Activated CD8-positive, alpha-beta memory T cell treated with anti-CD3 and anti-CD28 coated beads, Interleukin-2, amount 10 ng/mL, durations not matched to agents 7 days and 5 days (primary cell): ENCODE results near the gene POLG. TPM values are rescaled to one million over a fixed set of nuclear protein-coding genes. Genes with fewer than 3 reads are reported as not detected.

Experiments
- ATAC-seq: fragments of 150-1000 bp; cut with Tn5 transposase; one replicate; pipeline ENCODE4 v1.10.0; 2021; ENCODE audit warnings: moderate library complexity
- CTCF ChIA-PET: fragments of 350-600 bp; sonication (Branson Sonifier 250); formaldehyde crosslinking; loops from one replicate; lab custom pipeline; 2021; ENCODE audit warnings: antibody characterized with exemption; lab: Charles Lee
- DNase-seq: peaks from one replicate; pipeline ENCODE4 v3.0.0-alpha.2; 2020
- H3K27ac Mint-ChIP-seq: one replicate; pipeline ENCODE4 v1.8.0; 2021; ENCODE audit warnings: mild to moderate bottlenecking, mixed read lengths
- H3K27me3 Mint-ChIP-seq: one replicate; pipeline ENCODE4 v1.8.0; 2021; ENCODE audit warnings: mixed read lengths
- H3K36me3 Mint-ChIP-seq: one replicate; pipeline ENCODE4 v1.8.0; 2021; ENCODE audit warnings: mild to moderate bottlenecking, mixed read lengths
- H3K4me1 Mint-ChIP-seq: one replicate; pipeline ENCODE4 v1.8.0; 2021; ENCODE audit warnings: mixed read lengths
- H3K4me3 Mint-ChIP-seq: one replicate; pipeline ENCODE4 v1.8.0; 2021; ENCODE audit warnings: mild to moderate bottlenecking, moderate library complexity, mixed read lengths
- H3K9me3 Mint-ChIP-seq: one replicate; pipeline ENCODE4 v1.8.0; 2022; ENCODE audit warnings: low read depth, mixed read lengths
- total RNA-seq, 2 experiments: library from RNA; stranded (reverse); gene quantifications; one replicate each; pipeline ENCODE4 v1.2.3, GENCODE V29; 2021

The POLG gene
- total RNA-seq, 2 experiments from 2014 or later = 117 to 119 TPM

DNA sequence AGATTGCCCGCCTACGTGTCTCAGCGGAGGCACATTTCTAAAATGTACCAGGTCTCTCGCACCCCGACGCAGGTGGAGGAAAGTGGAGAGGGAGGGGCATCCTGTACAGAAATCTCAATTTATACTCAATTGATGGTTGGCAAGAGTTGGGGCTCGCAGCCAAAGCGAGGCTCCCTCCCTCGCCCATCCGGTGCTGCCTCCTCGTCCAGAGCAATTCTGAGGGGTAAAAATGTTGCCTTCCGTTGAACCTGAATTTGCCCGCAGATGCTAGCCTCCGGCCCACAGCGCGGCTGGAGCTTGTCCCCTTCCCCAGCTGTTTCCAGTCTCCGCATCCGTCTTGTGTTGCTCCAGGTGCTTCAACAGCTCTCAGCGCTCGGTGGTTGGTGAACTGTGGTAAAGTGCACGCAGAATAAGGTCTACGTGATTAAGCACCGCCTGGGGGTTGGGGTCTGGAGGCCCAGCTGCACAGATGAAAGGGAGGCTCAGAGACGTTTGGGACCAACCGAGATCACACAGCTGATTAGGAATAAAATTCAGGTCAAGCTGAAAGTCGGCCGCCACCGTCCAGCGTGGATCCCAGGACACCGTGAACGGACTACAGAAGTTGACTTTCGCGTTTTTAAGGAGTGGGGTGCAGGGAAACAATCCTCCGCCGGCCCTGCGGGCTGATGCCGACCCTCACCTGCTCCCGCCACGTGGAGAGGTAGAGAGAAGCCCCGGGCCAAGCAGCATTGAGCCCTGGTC is 846 bp upstream of the POLG start:
- Mint-ChIP-seq H3K36me3 (peaks cover 31% of the 10 kb centered on the region), H3K27me3 (peaks cover 13% of the 10 kb centered on the region), H3K9me3 (no peaks in the 10 kb centered on the region), H3K4me1 (peaks cover 41% of the 10 kb centered on the region), H3K27ac (peak overlapping the region; percentile 87), H3K4me3 (peak overlapping the region; percentile 79)
- no peak for ATAC-seq
- CTCF ChIA-PET = interaction anchor here (0.8 to 12.2 kb wide), 4 partner anchors 19 to 128 kb away, joined by 3 to 120 read pairs (median 7); no protein-coding TSS in a partner anchor
- peak; percentile 69 for DNase-seq

DNA sequence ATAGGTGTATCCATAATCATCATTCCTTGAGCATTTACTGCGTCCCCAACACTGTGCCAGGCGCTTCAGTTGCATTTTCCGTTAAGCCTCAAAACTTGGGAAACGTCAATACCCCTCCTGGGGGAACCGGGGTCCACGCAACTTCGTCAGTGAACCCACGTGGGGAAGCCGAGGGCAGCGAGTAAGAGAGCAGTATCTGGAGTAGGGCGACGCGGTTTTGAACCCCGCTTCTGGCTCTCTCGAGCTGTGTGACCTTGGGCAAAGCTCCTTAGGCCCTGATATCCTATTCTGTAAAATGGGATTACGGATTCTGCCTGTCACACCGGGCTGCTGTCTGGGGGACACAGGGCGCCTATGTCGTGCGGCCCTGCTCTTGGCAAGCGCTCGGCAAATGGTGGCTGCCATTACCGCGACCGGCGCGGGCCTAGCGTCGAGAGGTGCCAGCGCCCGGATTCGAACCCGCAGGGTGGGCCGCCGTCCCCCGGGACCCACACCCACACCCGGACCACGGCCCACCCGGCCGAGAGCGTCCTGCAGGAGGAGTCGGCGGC is 590 bp downstream of the POLG start:
- H3K36me3 Mint-ChIP-seq = peaks cover 45% of the 10 kb centered on the region
- peaks cover 10% of the 10 kb centered on the region for H3K27me3 Mint-ChIP-seq
- CTCF ChIA-PET = interaction anchor here (1.0 to 12.2 kb wide), 5 partner anchors 10 to 127 kb away, joined by 3 to 120 read pairs (median 6); no protein-coding TSS in a partner anchor
- no peaks in the 10 kb centered on the region for H3K9me3 Mint-ChIP-seq
- no peak for DNase-seq
- H3K27ac Mint-ChIP-seq = peak overlapping the region; percentile 80
- peaks cover 56% of the 10 kb centered on the region for H3K4me1 Mint-ChIP-seq
- ATAC-seq = peak; percentile 7
- H3K4me3 Mint-ChIP-seq = peak overlapping the region; percentile 83

DNA sequence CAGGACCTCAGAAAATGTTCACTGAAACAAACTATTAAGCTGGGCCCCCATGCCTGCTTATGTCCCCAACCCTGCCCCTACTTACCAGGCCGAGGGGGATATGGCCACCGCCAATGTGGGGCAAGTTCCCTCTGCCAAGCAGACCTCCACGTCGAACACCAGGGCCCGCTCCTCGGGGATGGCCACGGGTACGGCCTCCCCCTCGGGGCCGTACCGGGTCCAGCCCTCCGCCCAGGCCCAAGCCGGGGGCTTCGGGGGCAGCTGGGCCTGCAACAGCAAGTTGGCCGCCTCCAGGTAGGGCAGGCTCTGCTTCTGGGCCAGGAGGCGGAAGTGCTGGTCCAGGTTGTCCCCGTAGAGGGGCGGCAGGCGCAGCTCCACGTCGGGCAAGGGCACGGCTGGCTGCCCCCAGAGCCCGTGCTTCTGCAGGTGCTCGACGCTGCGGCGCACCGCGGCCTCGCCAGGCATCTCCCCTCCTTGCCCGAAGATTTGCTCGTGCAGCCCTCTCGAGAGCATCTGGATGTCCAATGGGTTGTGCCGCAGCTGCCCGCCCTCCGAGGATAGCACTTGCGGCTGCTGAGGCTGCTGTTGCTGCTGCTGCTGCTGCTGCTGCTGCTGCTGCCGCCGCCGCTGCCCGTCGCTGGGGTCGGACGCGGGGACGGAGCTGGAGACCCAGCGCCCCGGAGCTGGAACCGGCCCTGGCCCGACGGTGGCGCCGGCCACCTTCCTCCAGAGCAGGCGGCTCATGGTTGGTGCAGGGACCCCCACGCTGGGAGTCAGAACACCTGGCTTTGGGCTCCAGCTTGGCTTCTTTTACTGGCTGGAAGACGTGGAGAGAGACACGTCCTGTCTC is 1.4 kb downstream of the POLG start:
- H3K4me3 Mint-ChIP-seq = peak overlapping the region; percentile 83
- no peak for DNase-seq
- peaks cover 61% of the 10 kb centered on the region for H3K4me1 Mint-ChIP-seq
- peaks cover 51% of the 10 kb centered on the region for H3K36me3 Mint-ChIP-seq
- H3K9me3 Mint-ChIP-seq = no peaks in the 10 kb centered on the region
- CTCF ChIA-PET = interaction anchor here (0.9 to 12.2 kb wide), 4 partner anchors 10 to 127 kb away, joined by 3 to 120 read pairs (median 4); no protein-coding TSS in a partner anchor
- ATAC-seq = no peak
- peaks cover 8% of the 10 kb centered on the region for H3K27me3 Mint-ChIP-seq
- peak overlapping the region; percentile 80 for H3K27ac Mint-ChIP-seq

DNA sequence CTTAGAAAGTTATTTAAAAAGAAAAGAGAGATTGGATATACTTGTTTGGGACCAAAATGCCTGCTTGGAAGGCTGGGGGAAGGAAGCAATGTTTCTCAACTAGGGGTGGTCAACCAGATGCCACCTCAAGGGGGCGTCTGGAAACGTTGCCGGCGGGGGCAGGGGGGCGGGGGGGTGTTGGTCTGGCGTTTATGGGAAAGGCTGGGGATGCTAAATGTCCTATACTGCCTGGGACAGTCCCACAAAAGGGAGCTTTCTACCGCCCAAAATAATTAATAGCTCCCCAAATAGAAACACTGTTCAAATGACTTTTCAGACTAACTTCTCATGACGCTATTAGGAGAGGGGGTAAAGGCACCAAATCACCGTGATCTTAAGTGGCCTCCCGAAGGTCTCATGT is 2.2 kb downstream of the POLG start:
- Mint-ChIP-seq H3K9me3 (no peaks in the 10 kb centered on the region), H3K4me3 (peak overlapping the region; percentile 65), H3K4me1 (peaks cover 66% of the 10 kb centered on the region), H3K27me3 (peaks cover 4% of the 10 kb centered on the region), H3K27ac (peak overlapping the region; percentile 88), H3K36me3 (peaks cover 57% of the 10 kb centered on the region)
- ATAC-seq = no peak
- CTCF ChIA-PET = interaction anchor here (0.9 to 12.2 kb wide), 7 partner anchors 9 to 126 kb away, joined by 3 to 120 read pairs (median 4); no protein-coding TSS in a partner anchor
- DNase-seq = no peak

DNA sequence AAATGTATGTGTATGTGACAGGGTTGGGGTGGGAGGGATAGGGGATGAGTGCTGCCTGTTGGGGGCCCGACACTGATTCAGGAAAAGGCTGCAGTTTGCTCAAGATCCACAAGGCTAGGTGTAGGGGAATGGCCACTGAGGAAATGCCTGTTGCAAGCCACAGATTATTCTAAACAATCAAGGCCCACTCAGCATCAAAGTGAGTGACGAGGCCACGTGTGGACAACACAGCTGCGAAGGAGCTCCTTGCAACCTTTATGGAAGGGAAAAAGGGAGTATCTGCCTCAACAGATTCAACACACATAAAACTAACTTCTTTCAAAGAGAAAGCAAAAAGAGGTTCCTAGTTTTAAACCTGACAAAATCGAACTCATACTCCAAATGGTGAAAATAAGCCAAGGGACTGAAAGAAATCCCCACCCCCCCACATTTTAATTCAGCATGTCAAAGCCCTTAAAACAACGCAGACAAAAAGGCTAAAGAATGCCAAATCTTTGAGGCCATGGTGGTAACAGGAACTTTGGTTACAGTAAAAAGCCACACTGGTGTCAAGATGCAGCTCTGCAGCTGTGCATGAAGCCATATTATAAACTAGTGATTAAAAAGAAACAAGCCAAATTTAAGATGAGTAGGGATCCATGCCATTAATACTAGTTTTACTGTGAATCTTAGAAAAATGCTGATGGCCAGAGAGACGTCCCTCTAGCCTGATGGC is 3.6 kb downstream of the POLG start:
- Mint-ChIP-seq H3K4me1 (peaks cover 69% of the 10 kb centered on the region), H3K27ac (peak overlapping the region; percentile 88), H3K27me3 (peaks cover 4% of the 10 kb centered on the region), H3K36me3 (peaks cover 71% of the 10 kb centered on the region), H3K9me3 (no peaks in the 10 kb centered on the region), H3K4me3 (peak overlapping the region; percentile 65)
- DNase-seq (no peak), ATAC-seq (no peak)
- CTCF ChIA-PET = interaction anchor here (0.7 to 12.2 kb wide), 9 partner anchors 14 to 1482 kb away, joined by 3 to 120 read pairs (median 4); no protein-coding TSS in a partner anchor

DNA sequence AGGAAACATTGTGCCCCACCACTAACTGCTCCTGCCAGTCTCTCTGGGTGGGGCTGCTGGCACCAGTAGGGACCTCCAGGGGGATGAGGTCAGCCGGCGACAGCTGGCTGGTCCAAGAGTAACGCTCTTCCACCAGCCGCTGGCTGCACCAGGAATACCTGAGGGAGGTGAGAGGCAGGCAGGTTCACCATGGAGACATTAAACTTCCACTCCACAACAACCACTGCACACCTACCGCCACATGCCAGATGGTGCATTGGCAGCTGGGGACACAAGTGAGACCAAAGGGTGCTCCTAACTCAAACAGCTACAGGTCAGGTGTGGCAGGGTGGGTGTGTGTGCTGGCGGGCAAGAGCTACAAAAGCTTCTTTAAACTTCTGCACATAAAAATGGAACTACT is 4.5 kb downstream of the POLG start:
- Mint-ChIP-seq H3K36me3 (peaks cover 79% of the 10 kb centered on the region), H3K27me3 (peaks cover 4% of the 10 kb centered on the region), H3K27ac (peak overlapping the region; percentile 88), H3K4me1 (peaks cover 62% of the 10 kb centered on the region), H3K9me3 (no peaks in the 10 kb centered on the region), H3K4me3 (peak overlapping the region; percentile 65)
- ATAC-seq (no peak), DNase-seq (peak; percentile 33)
- CTCF ChIA-PET = interaction anchor here (1.0 to 12.2 kb wide), 8 partner anchors 9 to 451 kb away, joined by 3 to 120 read pairs (median 4); no protein-coding TSS in a partner anchor

DNA sequence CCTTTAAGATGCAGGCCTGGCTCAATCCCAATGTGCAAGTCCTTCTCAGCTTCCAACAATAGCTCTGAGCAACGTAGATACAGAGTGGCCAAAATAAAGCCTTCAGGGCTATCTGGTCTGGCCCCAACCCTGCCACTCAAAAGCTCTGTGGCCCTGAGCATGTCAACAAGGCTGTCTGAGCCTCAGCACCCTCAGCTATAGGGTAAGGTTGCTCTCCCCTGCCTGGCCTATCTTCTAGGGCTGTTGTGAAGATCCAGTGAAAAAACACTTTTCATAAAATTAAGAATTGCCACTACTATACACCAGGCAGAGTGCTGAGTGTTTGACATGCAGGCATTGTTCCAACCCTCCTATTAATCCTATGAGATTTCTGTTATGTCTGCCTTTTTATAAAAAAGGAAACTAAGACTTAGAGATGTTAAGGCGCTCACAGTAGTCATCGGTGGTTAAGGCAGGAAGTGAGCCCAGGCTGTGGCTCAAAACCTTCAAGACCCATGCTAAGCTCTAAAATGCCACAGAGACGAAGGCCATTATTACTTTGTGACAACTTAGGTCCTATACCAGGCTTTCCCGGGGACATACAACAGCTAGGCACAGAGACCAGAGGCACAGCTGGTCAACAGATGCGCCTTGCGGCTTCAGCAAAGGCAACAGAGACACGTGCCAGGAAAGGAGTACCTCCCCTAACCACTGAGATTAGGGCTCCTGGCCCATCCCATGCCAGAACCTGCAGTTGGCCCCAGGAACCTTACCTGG is 5.1 kb downstream of the POLG start:
- Mint-ChIP-seq H3K4me3 (peak overlapping the region; percentile 65), H3K4me1 (peaks cover 58% of the 10 kb centered on the region), H3K9me3 (no peaks in the 10 kb centered on the region), H3K36me3 (peaks cover 81% of the 10 kb centered on the region), H3K27ac (peak overlapping the region; percentile 88), H3K27me3 (no peaks in the 10 kb centered on the region)
- peak; percentile 54 for ATAC-seq
- CTCF ChIA-PET = interaction anchor here (0.7 to 12.2 kb wide), 10 partner anchors 10 to 123 kb away, joined by 3 to 120 read pairs (median 4); no protein-coding TSS in a partner anchor
- DNase-seq = peak; percentile 85

DNA sequence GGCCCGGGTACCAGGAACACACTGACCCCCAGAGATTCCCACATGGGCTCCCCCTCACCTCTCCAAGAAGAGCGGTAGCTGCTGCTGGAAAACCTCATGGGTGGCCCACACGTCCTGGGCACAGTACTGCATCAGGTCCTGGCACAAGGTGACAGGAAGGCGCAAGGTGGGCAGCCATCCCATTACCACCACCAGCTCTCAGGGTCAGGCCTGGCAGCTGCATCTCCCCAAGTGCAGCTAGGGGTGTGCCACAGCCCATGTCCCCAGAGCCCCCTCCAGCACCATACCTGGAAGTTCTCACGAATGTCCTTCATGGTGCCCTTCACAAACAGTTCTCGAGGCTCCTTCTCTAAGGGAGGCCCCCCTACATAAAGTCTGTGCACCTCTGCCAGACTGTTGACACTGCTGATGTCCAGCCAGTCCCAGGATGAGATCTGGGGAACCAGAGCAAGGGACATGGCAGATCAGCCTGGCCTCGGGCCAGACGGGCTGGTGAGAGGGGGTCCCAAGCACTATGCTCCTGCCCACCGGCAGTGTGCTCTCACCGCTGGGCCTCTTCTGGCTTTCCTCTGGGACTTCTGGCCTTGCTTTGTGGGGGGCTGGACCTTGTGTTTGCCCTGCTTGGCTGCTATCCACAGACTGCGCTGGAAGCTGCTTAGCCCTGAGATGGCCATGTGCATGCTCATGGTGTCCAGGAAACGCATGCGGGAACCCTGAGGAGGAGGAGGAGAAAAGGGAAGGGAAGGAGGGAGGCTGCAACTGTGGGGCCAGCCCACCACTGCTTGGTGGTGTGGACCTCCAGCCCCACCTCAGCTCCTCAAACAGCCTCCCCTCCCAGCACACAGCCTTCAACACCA is 6.0 kb downstream of the POLG start:
- Mint-ChIP-seq H3K27me3 (no peaks in the 10 kb centered on the region), H3K9me3 (no peaks in the 10 kb centered on the region), H3K36me3 (peaks cover 85% of the 10 kb centered on the region), H3K4me3 (no peak overlapping the region), H3K27ac (peak overlapping the region; percentile 88), H3K4me1 (peaks cover 56% of the 10 kb centered on the region)
- CTCF ChIA-PET = interaction anchor here (0.7 to 12.2 kb wide), 9 partner anchors 9 to 122 kb away, joined by 3 to 120 read pairs (median 6); no protein-coding TSS in a partner anchor
- ATAC-seq = no peak
- DNase-seq = no peak

DNA sequence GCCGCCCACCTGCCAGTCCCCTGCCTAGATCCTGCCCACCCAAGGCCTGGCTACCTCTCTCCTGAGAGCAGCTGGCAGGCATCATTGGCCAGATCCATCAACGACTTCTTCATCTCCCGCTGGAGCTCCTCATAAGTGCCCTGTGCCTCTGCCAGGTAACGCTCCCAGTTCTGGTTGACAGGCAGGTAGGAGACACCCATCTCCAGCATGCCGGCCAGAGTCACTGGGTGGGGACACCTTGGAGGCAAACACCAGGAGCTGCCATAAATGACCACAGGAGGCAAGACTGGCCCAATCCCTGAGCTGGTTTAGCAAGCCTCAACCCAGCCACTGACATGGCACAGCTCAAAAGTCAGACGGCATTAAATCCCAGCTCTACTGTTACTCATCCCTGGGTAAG is 7.5 kb downstream of the POLG start:
- DNase-seq (no peak), ATAC-seq (no peak)
- Mint-ChIP-seq H3K9me3 (no peaks in the 10 kb centered on the region), H3K36me3 (peaks cover 86% of the 10 kb centered on the region), H3K27ac (peak overlapping the region; percentile 39), H3K27me3 (no peaks in the 10 kb centered on the region), H3K4me1 (peaks cover 48% of the 10 kb centered on the region), H3K4me3 (no peak overlapping the region)
- CTCF ChIA-PET = interaction anchor here (1.0 to 1.7 kb wide), 3 partner anchors 14 to 120 kb away, joined by 3 to 6 read pairs (median 3); no protein-coding TSS in a partner anchor

DNA sequence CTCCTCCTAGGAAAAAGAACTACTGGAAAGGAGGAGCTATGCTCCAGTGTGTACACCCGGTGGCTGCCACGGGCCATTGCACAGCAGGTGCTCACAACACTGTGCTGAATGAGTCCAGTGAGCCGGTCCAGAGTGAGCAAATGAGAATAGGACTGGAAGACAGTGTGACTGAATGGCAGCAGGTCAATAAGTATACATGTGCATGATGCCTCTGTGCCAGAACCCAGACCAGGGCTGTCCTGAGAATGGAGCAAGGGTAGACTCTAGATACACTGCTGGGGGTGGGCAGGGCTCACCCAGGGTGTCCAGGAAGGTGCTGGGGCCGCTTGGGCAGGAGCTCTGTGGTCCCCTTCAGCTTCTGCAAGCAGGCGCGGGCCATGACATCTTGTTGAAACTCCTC is 8.3 kb downstream of the POLG start:
- Mint-ChIP-seq H3K27me3 (no peaks in the 10 kb centered on the region), H3K9me3 (no peaks in the 10 kb centered on the region), H3K36me3 (peaks cover 84% of the 10 kb centered on the region), H3K4me3 (no peak overlapping the region), H3K27ac (peak overlapping the region; percentile 5), H3K4me1 (peaks cover 40% of the 10 kb centered on the region)
- CTCF ChIA-PET = interaction anchor here (0.7 to 1.0 kb wide), 2 partner anchors 11 to 13 kb away, joined by 3 read pairs; no protein-coding TSS in a partner anchor
- DNase-seq (no peak), ATAC-seq (no peak)
